Measurements from ENCODE around the gene ZDHHC24. TPM values are rescaled to one million over a fixed set of nuclear protein-coding genes. Genes with fewer than 3 reads are reported as not detected.

ZDHHC24 gene
- total RNA-seq, 1 donor from 2014 or later = 19.0 TPM

GRCh38 chr11:66473167-66473566 is 72.7 kb downstream of the ZDHHC24 start:
- peaks cover 12% of the 10 kb centered on the region for H3K36me3 Mint-ChIP-seq (ENCODE audit: low read depth)
- H3K4me3 Mint-ChIP-seq = no peak overlapping the region
- intact Hi-C loops (cut with micrococcal nuclease) = no loop called here
- TF ChIP-seq CTCF (IDR thresholded peaks at IDR 0.05) = no peak
- H3K9me3 Mint-ChIP-seq = no peaks in the 10 kb centered on the region
- no peak for DNase-seq
- no peak for ATAC-seq (ENCODE audit: low read depth)
- peaks cover 2% of the 10 kb centered on the region for H3K4me1 Mint-ChIP-seq
- ChIA-PET POLR2A (no interaction called here), CTCF (no interaction called here)
- H3K27me3 Mint-ChIP-seq = no peaks in the 10 kb centered on the region
- no peak overlapping the region for H3K27ac Mint-ChIP-seq

GRCh38 chr11:66472054-66472453 is 73.8 kb downstream of the ZDHHC24 start:
- TF ChIP-seq CTCF (IDR thresholded peaks at IDR 0.05) = no peak
- ChIA-PET CTCF (no interaction called here), POLR2A (interaction anchor here (0.6 kb wide), 1 partner anchor 74 kb away, joined by 3 read pairs; the partner anchor contains the start of gene ZDHHC24)
- no peak for DNase-seq
- Mint-ChIP-seq H3K27me3 (no peaks in the 10 kb centered on the region), H3K4me3 (no peak overlapping the region), H3K4me1 (peaks cover 11% of the 10 kb centered on the region), H3K27ac (no peak overlapping the region), H3K9me3 (no peaks in the 10 kb centered on the region), H3K36me3 (ENCODE audit: low read depth) (peaks cover 12% of the 10 kb centered on the region)
- intact Hi-C loops (cut with micrococcal nuclease) = no loop called here
- ATAC-seq (ENCODE audit: low read depth) = no peak

GRCh38 chr11:66471142-66471541 is 74.7 kb downstream of the ZDHHC24 start:
- intact Hi-C loops (cut with micrococcal nuclease) = no loop called here
- ATAC-seq (ENCODE audit: low read depth) (no peak), DNase-seq (no peak)
- Mint-ChIP-seq H3K4me3 (no peak overlapping the region), H3K27ac (no peak overlapping the region), H3K4me1 (peaks cover 16% of the 10 kb centered on the region), H3K9me3 (no peaks in the 10 kb centered on the region), H3K36me3 (ENCODE audit: low read depth) (peaks cover 10% of the 10 kb centered on the region), H3K27me3 (no peaks in the 10 kb centered on the region)
- ChIA-PET CTCF (no interaction called here), POLR2A (interaction anchor here (0.6 kb wide), 1 partner anchor 75 kb away, joined by 3 read pairs; the partner anchor contains the start of gene ZDHHC24)
- no peak for TF ChIP-seq CTCF (IDR thresholded peaks at IDR 0.05)

Other genes with a start within 250 kb of the ZDHHC24 start
- gene CD248, start 229.0 kb downstream of the ZDHHC24 start, total RNA-seq = 0.22 TPM in 1 of 2 replicates, not detected in the other
- gene RIN1, start 209.6 kb downstream of the ZDHHC24 start, total RNA-seq = 0.76 and 0.98 TPM in 2 replicates
- 56.9 and 59.2 TPM in 2 replicates for gene BRMS1, start 200.9 kb downstream of the ZDHHC24 start, total RNA-seq
- gene B4GAT1, start 198.4 kb downstream of the ZDHHC24 start, total RNA-seq = 1.9 TPM in 2 replicates
- gene SLC29A2, start 174.3 kb downstream of the ZDHHC24 start, total RNA-seq = 13.5 and 17.1 TPM in 2 replicates
- not detected in 2 replicates for gene NPAS4, start 125.0 kb downstream of the ZDHHC24 start, total RNA-seq
- 62.6 and 74.3 TPM in 2 replicates for gene MRPL11, start 107.2 kb downstream of the ZDHHC24 start, total RNA-seq
- 8.5 and 9.1 TPM in 2 replicates for gene PELI3, start 79.1 kb downstream of the ZDHHC24 start, total RNA-seq
- 62.2 and 63.3 TPM in 2 replicates for gene DPP3, start 65.6 kb downstream of the ZDHHC24 start, total RNA-seq
- 30.5 and 38.8 TPM in 2 replicates for gene BBS1, start 35.4 kb downstream of the ZDHHC24 start, total RNA-seq
- 0.10 TPM in 1 of 2 replicates, not detected in the other for gene ACTN3, start 855 bp upstream of the ZDHHC24 start, total RNA-seq
- gene CTSF, start 22.6 kb upstream of the ZDHHC24 start, total RNA-seq = 2.0 and 3.6 TPM in 2 replicates
- 0.22 and 0.31 TPM in 2 replicates for gene CCDC87, start 47.0 kb upstream of the ZDHHC24 start, total RNA-seq
- 59.0 and 65.3 TPM in 2 replicates for gene CCS, start 47.1 kb upstream of the ZDHHC24 start, total RNA-seq
- gene RBM14, start 70.6 kb upstream of the ZDHHC24 start, total RNA-seq = 147 and 160 TPM in 2 replicates
- gene RBM4, start 92.7 kb upstream of the ZDHHC24 start, total RNA-seq = 197 and 202 TPM in 2 replicates
- gene RBM4B, start 131.8 kb upstream of the ZDHHC24 start, total RNA-seq = 30.8 and 34.4 TPM in 2 replicates
- 1.2 and 3.0 TPM in 2 replicates for gene SPTBN2, start 183.2 kb upstream of the ZDHHC24 start, total RNA-seq